ENCODE data around the gene TENM4. TPM values are rescaled to one million over a fixed set of nuclear protein-coding genes. Genes with fewer than 3 reads are reported as not detected.

The TENM4 gene
- total RNA-seq, 1 donor from 2014 or later: not detected

GRCh38 chr11:79119491-79120284 lies 321.1 kb downstream of the TENM4 start:
- Mint-ChIP-seq H3K27me3 (no peaks in the 10 kb centered on the region), H3K4me3 (no peak overlapping the region), H3K27ac (no peak overlapping the region), H3K36me3 (ENCODE audit: low read depth) (no peaks in the 10 kb centered on the region), H3K9me3 (no peaks in the 10 kb centered on the region), H3K4me1 (no peaks in the 10 kb centered on the region)
- intact Hi-C loops (cut with micrococcal nuclease): no loop called here
- no peak for DNase-seq

GRCh38 chr11:79117488-79117887 lies 323.3 kb downstream of the TENM4 start:
- Mint-ChIP-seq H3K27ac (no peak overlapping the region), H3K4me1 (no peaks in the 10 kb centered on the region), H3K4me3 (no peak overlapping the region)

GRCh38 chr11:79116600-79116999 lies 324.2 kb downstream of the TENM4 start:
- Mint-ChIP-seq H3K36me3 (ENCODE audit: low read depth) (no peaks in the 10 kb centered on the region), H3K27ac (no peak overlapping the region), H3K4me3 (no peak overlapping the region), H3K9me3 (peaks cover 5% of the 10 kb centered on the region), H3K27me3 (no peaks in the 10 kb centered on the region), H3K4me1 (no peaks in the 10 kb centered on the region)
- DNase-seq: no peak
- intact Hi-C loops (cut with micrococcal nuclease): no loop called here

More at GRCh38 chr11:79117488-79117887, 323.3 kb downstream of the TENM4 start:
- H3K36me3 Mint-ChIP-seq (ENCODE audit: low read depth): no peaks in the 10 kb centered on the region
- intact Hi-C loops (cut with micrococcal nuclease): no loop called here
- H3K27me3 Mint-ChIP-seq: no peaks in the 10 kb centered on the region
- DNase-seq: no peak
- H3K9me3 Mint-ChIP-seq: no peaks in the 10 kb centered on the region

- DNase-seq: no peak
- Mint-ChIP-seq H3K9me3 (peaks cover 5% of the 10 kb centered on the region), H3K4me3 (no peak overlapping the region), H3K4me1 (no peaks in the 10 kb centered on the region), H3K36me3 (ENCODE audit: low read depth) (no peaks in the 10 kb centered on the region), H3K27ac (no peak overlapping the region), H3K27me3 (no peaks in the 10 kb centered on the region)
- intact Hi-C loops (cut with micrococcal nuclease): no loop called here
Measured at GRCh38 chr11:79113054-79113690, 327.7 kb downstream of the TENM4 start.

DNA sequence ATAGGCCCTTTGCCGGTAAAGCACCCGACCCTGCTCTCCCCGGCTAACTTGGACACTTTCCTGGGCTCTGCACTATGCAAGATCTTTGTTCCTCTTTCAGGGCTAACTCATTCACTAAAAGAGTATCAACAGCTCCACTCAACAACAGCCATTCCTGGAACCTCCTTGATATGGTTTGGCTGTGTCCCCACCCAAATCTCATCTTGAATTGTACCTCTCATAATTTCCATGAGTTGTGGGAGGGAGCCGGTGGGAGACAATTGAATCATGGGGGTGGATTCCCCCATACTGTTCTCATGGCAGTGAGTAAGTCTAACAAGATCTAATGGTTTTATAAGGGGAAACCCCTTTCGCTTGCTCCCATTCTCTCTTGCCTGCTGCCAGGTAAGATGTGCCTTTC lies 330.0 kb downstream of the TENM4 start:
- Mint-ChIP-seq H3K36me3 (ENCODE audit: low read depth) (no peaks in the 10 kb centered on the region), H3K27me3 (no peaks in the 10 kb centered on the region), H3K9me3 (peaks cover 5% of the 10 kb centered on the region), H3K27ac (no peak overlapping the region), H3K4me3 (no peak overlapping the region), H3K4me1 (no peaks in the 10 kb centered on the region)
- intact Hi-C loops (cut with micrococcal nuclease): no loop called here
- DNase-seq: no peak

GRCh38 chr11:79110321-79110720 lies 330.5 kb downstream of the TENM4 start:
- Mint-ChIP-seq H3K4me3 (no peak overlapping the region), H3K27me3 (no peaks in the 10 kb centered on the region), H3K9me3 (peaks cover 5% of the 10 kb centered on the region), H3K27ac (no peak overlapping the region), H3K36me3 (ENCODE audit: low read depth) (no peaks in the 10 kb centered on the region), H3K4me1 (no peaks in the 10 kb centered on the region)
- DNase-seq: no peak
- intact Hi-C loops (cut with micrococcal nuclease): no loop called here

- Mint-ChIP-seq H3K27ac (no peak overlapping the region), H3K9me3 (peaks cover 5% of the 10 kb centered on the region), H3K4me3 (no peak overlapping the region), H3K27me3 (no peaks in the 10 kb centered on the region), H3K36me3 (ENCODE audit: low read depth) (no peaks in the 10 kb centered on the region), H3K4me1 (no peaks in the 10 kb centered on the region)
- no peak for DNase-seq
- intact Hi-C loops (cut with micrococcal nuclease): no loop called here
Measured at GRCh38 chr11:79108851-79109250, 332.0 kb downstream of the TENM4 start.

- Mint-ChIP-seq H3K27me3 (peaks cover 5% of the 10 kb centered on the region), H3K4me1 (no peaks in the 10 kb centered on the region), H3K9me3 (no peaks in the 10 kb centered on the region), H3K36me3 (ENCODE audit: low read depth) (no peaks in the 10 kb centered on the region), H3K27ac (no peak overlapping the region), H3K4me3 (no peak overlapping the region)
- DNase-seq: no peak
- intact Hi-C loops (cut with micrococcal nuclease): no loop called here
Measured at GRCh38 chr11:79102840-79103239, 338.0 kb downstream of the TENM4 start.

GRCh38 chr11:79101656-79102055 lies 339.2 kb downstream of the TENM4 start:
- intact Hi-C loops (cut with micrococcal nuclease): no loop called here
- no peaks in the 10 kb centered on the region for H3K4me1 Mint-ChIP-seq
- DNase-seq: no peak
- no peaks in the 10 kb centered on the region for H3K36me3 Mint-ChIP-seq (ENCODE audit: low read depth)
- no peaks in the 10 kb centered on the region for H3K9me3 Mint-ChIP-seq
- no peak overlapping the region for H3K4me3 Mint-ChIP-seq
- peaks cover 6% of the 10 kb centered on the region for H3K27me3 Mint-ChIP-seq
- H3K27ac Mint-ChIP-seq: no peak overlapping the region

- no peaks in the 10 kb centered on the region for H3K36me3 Mint-ChIP-seq (ENCODE audit: low read depth)
- H3K4me3 Mint-ChIP-seq: no peak overlapping the region
- no peaks in the 10 kb centered on the region for H3K4me1 Mint-ChIP-seq
- H3K27ac Mint-ChIP-seq: no peak overlapping the region
- peaks cover 6% of the 10 kb centered on the region for H3K27me3 Mint-ChIP-seq
- DNase-seq: peak; percentile 77
- H3K9me3 Mint-ChIP-seq: no peaks in the 10 kb centered on the region
- intact Hi-C loops (cut with micrococcal nuclease): loop anchor here (1.0 kb wide), 1 partner anchor 454 kb away; no protein-coding TSS in a partner anchor
Measured at GRCh38 chr11:79100093-79100910, 340.5 kb downstream of the TENM4 start.

DNA sequence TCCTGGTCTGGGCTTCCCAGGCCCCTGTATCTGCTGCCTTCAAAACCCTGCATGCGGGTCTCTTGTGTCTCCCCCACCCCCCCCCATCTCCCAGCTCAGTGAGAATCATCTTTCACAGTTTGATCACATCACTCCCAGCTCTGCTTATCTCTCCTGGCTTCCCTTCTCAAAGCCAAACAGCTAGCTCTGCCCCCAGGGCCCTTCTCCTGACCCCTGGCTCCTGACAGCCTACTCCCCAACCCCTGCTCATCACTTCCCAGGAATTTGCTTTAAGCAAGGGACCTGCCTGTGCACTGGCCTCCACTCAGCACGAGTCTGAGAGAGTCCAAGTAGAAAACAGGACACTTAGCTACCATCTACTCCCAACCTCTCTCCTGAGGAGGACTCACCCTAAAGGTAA lies 342.7 kb downstream of the TENM4 start:
- H3K9me3 Mint-ChIP-seq: no peaks in the 10 kb centered on the region

DNA sequence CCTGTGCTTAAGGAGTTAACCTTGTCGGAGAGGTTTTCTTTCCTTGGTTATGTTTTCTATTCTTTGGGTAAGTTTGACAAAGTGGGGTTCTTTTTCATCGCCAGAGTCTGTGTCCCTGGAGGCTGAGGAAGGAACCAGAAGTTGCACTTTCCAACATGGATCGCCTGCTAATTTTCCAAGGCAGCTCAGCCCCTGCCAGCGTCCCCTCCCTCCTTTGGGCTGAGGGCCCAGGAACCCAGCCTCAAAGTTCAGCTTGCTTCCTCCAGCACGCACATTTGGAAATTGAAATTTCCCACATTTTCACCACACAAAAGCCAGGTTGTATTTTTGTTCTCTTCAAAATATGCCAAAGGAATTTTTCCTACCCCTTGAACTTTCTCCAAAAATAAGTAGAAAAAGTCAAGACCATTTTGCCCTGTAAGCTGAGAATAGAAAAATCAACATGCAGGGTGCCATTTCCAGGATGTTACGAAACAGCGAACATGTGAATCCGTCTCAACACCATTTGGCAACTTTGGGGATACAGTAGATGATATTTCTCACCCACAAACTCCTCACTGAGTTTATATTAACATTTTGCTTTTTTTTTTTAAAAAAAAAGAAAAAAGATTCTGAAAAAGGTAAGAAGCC lies 343.5 kb downstream of the TENM4 start:
- Mint-ChIP-seq H3K9me3 (peaks cover under 1% of the 10 kb centered on the region), H3K27ac (no peak overlapping the region), H3K4me3 (no peak overlapping the region), H3K27me3 (peaks cover 6% of the 10 kb centered on the region), H3K4me1 (no peaks in the 10 kb centered on the region), H3K36me3 (ENCODE audit: low read depth) (no peaks in the 10 kb centered on the region)
- no peak for DNase-seq
- intact Hi-C loops (cut with micrococcal nuclease): no loop called here

More for the DNA sequence above, 342.7 kb downstream of the TENM4 start:
- Mint-ChIP-seq H3K27me3 (peaks cover 6% of the 10 kb centered on the region), H3K36me3 (ENCODE audit: low read depth) (no peaks in the 10 kb centered on the region), H3K4me1 (no peaks in the 10 kb centered on the region), H3K4me3 (no peak overlapping the region), H3K27ac (no peak overlapping the region)
- intact Hi-C loops (cut with micrococcal nuclease): no loop called here
- DNase-seq: no peak

DNA sequence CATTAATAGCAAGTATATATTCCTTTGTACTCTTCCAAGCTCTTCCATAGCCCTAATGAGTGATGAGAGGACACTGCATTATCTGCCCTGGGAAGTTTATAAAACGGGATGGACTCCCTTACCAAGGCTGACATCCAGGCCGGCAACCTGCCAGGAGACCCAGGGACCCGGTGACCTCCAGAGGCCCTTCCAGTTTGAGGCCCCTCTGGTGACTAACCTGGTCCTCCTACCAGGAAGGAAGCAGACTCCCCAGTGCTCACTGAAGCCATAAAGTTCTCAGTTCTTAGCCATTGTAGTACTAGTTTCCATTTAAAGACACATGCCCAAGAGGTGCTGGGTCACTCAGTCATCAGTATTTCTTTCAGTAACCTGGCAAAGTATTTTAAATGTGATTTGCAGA lies 345.4 kb downstream of the TENM4 start:
- H3K4me3 Mint-ChIP-seq: no peak overlapping the region
- intact Hi-C loops (cut with micrococcal nuclease): no loop called here
- no peak overlapping the region for H3K27ac Mint-ChIP-seq
- H3K27me3 Mint-ChIP-seq: peaks cover 6% of the 10 kb centered on the region
- H3K9me3 Mint-ChIP-seq: peaks cover 4% of the 10 kb centered on the region
- DNase-seq: no peak
- no peaks in the 10 kb centered on the region for H3K4me1 Mint-ChIP-seq
- no peaks in the 10 kb centered on the region for H3K36me3 Mint-ChIP-seq (ENCODE audit: low read depth)
